WERI-Rb-1 (cell line): ENCODE results near the gene HOXA7.

Experiments
- DNase-seq: peaks from one replicate; pipeline ENCODE4 v3.0.0-alpha.2; 2020
- H3K27ac ChIP-seq: fragments of 250-450 bp; sonication (Bioruptor Pico); 2 replicates; pipeline ENCODE4 v1.5.1; 2020; ENCODE audit warnings: mild to moderate bottlenecking, moderate library complexity
- H3K27me3 ChIP-seq: fragments of 250-450 bp; sonication (Bioruptor Pico); 2 replicates; pipeline ENCODE4 v1.5.1; 2021; ENCODE audit warnings: mild to moderate bottlenecking, low read depth, moderate library complexity; ENCODE audit not compliant: insufficient read depth, severe bottlenecking
- H3K36me3 ChIP-seq: fragments of 250-450 bp; sonication (Bioruptor Pico); 2 replicates; pipeline ENCODE4 v1.5.1; 2020; ENCODE audit warnings: mild to moderate bottlenecking, moderate library complexity
- H3K4me3 ChIP-seq: 2 replicates; pipeline ENCODE4 v1.5.1; 2011; ENCODE audit warnings: low read depth, mild to moderate bottlenecking, control low read depth, low read length
- H3K9me3 ChIP-seq: fragments of 250-450 bp; sonication (Bioruptor Pico); 2 replicates; pipeline ENCODE4 v1.5.1; 2021; ENCODE audit warnings: mild to moderate bottlenecking, moderate library complexity; ENCODE audit not compliant: severe bottlenecking
- TF ChIP-seq, protein P1 (sequence below): IDR thresholded peaks from 2 replicates; pipeline ENCODE4 v1.5.1; 2011; ENCODE audit warnings: low read depth, mild to moderate bottlenecking, control low read depth, inconsistent platforms, low read length

The HOXA7 gene

DNA sequence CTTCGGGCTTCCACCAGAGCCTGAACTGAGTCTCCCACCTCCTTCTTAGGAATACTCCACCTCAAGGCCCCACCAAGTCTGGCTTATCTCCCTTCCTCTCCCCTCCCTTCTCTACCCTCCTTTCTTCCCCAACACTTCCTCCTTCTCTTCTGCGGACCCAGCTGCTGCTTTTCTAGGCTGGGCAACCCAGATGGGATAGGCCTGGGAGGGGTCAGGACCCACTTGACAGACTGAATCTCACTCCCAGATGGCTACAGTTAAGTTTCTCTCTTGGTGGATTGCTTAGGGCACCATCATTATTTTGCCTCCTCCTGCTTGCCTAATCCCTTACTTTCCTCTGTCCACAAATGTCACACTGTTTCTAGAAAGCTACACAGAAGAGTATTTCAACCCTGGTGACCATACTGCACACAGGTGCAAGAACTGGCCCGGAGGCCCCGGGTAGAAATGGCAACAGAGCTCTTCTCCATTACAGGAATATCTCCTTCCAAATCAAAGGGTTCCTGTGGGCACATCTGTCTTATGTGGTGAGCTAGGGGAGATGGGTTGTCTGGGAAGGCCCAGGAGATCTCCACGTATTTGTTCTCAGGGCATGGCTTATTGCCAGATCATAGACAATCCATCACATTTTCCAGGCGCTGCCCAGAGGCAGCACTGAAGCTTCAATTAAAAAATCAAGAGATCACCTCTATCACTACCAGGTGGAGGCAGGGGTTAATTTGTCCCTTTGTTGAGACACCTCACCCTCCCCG lies 33.7 kb upstream of the HOXA7 start:
- Histone ChIP-seq H3K4me3 (no peak overlapping the region), H3K9me3 (no peaks in the 10 kb centered on the region), H3K27me3 (peaks cover 96% of the 10 kb centered on the region), H3K36me3 (no peaks in the 10 kb centered on the region), H3K27ac (no peak overlapping the region)
- peak; percentile 9 for DNase-seq
- TF ChIP-seq, protein P1, sequence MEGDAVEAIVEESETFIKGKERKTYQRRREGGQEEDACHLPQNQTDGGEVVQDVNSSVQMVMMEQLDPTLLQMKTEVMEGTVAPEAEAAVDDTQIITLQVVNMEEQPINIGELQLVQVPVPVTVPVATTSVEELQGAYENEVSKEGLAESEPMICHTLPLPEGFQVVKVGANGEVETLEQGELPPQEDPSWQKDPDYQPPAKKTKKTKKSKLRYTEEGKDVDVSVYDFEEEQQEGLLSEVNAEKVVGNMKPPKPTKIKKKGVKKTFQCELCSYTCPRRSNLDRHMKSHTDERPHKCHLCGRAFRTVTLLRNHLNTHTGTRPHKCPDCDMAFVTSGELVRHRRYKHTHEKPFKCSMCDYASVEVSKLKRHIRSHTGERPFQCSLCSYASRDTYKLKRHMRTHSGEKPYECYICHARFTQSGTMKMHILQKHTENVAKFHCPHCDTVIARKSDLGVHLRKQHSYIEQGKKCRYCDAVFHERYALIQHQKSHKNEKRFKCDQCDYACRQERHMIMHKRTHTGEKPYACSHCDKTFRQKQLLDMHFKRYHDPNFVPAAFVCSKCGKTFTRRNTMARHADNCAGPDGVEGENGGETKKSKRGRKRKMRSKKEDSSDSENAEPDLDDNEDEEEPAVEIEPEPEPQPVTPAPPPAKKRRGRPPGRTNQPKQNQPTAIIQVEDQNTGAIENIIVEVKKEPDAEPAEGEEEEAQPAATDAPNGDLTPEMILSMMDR: no peak

DNA sequence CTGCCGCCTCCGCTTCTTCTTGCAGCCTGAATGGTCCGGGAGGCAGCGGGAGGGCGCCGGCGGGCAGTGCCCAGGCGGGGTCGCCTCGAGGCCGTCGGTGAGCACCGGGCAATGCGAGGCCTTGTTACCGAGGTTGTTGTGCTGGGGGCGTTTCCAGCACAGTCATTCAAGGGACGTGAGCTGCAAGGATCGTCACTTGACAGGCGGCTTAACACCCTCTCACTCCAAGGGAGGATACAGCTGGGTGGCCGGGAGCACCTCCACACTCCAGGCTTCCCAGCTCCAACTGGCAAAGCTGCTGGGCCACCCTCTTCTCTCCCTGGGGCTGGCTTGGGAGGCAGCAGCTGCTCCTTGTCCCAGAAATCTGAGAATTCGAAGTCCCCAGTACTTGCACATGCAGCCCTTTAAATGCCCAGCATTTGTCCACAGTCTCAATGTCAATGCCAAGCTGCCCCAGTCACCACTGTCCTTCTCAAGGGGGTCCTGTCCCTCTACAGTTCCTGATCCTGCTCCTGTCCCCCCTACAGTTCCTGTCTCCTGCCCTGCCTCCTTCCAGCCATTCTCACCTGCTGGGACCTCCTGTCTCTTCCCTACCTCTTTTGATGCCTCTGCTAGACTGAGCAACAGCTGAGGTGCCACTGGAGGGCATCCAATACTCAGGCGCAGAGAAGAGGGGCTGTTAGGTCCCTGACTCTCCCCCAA lies 33.0 kb upstream of the HOXA7 start:
- Histone ChIP-seq H3K27me3 (peaks cover 98% of the 10 kb centered on the region), H3K27ac (no peak overlapping the region)
- TF ChIP-seq, protein P1: no peak

DNA sequence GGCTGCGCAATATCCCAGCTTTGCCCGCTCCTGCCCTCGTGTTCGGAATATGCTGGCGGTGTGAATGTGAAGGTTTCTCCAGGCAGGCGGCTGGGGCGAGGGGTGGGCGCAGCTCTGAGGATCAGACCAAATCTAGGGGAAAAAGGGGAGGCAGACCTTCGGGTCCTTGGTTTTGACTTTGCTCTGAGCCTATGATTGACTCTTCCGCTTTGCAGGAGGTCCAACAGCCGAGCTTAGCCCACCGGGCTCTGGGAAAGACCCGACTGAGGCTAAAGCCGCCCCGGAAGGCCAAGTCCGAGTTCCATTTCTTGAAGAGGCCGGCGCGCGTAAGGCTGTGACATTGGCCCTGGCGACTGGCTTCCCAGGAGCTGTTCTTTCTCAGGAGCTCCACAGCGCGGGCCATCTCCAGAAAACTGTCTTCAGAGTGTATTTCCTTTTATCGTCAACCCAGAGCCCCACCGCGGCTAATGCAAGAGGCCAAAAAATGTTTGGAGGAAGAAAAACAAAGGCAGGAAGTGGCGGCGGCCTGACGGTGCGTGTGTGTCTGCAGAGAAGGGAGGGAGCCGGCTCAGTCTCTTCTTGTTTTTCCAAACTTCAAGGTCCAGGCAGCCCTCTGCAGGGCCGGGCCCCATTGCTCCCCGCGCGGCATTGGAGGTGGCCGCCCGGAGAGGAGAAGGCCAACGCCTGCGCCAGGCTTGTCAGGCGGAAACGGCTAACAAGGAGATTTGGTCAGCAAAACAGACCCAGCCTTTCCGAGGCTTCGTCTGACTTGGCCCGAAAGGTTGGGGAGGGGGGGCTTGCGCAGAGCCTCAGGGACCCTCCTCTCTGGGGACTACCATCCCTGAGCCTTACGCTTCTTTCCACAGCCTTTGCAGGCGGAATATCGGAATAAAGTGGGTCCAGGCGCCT lies 32.2 kb upstream of the HOXA7 start:
- Histone ChIP-seq H3K27ac (no peak overlapping the region), H3K36me3 (no peaks in the 10 kb centered on the region), H3K9me3 (no peaks in the 10 kb centered on the region), H3K4me3 (no peak overlapping the region), H3K27me3 (peaks cover 98% of the 10 kb centered on the region)
- peak; percentile 3 for DNase-seq
- TF ChIP-seq, protein P1: no peak

More for the DNA sequence above, 33.0 kb upstream of the HOXA7 start:
- Histone ChIP-seq H3K4me3 (no peak overlapping the region), H3K36me3 (no peaks in the 10 kb centered on the region), H3K9me3 (no peaks in the 10 kb centered on the region)
- peak; percentile 6 for DNase-seq

DNA sequence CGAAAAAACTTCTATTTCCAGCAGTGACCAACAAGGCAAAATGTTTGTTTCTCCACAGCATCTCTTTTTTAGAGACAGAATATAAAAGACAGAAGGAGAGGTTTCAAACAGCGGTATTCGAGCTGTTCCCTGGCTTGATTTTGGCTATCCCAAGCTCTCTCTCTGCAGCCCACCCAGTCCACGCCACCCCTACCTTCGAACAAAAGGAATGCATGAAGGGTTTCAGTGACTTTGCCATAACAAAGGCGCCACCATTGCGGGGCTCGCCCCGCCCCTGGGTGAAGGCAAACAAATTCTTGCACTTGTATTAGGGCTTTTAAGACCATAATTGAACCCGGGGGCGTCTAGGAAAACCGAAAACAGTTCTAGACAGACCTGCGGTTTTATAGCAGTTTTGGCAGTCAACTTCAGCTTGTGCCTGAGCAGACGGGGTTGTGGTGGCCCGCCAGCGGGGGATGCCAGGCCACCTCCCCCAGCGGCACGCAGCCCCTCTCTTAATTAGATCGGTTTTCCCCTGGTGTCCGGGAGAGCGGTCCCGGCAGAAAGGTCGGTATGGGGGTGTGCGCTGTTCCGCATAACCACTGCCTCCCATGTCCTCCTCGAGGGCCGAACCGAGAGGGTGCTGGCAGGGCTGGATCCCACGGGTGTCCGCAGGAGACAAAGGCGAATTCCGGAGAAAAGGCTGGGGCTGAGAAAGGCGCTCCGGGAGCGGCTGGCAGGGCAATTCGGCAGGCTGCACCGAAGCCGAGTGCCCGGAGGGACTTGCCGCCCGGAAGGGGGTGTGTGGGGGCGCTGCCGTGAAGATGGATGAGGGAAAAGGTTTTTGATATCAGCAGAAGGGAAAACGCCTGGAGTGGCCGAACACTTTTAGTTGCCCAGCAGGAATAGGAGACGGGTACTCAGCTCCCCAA lies 31.3 kb upstream of the HOXA7 start:
- Histone ChIP-seq H3K9me3 (no peaks in the 10 kb centered on the region), H3K36me3 (no peaks in the 10 kb centered on the region), H3K27me3 (peaks cover 98% of the 10 kb centered on the region), H3K4me3 (no peak overlapping the region), H3K27ac (no peak overlapping the region)
- TF ChIP-seq, protein P1: no peak
- DNase-seq: peak; percentile 3
